Upper lobe of right lung (tissue), 1 donor: Measurements from ENCODE around the gene MRPS22. TPM values are rescaled to one million over a fixed set of nuclear protein-coding genes. Genes with fewer than 3 reads are reported as not detected.
"Not testable (repeated sequence)": the region's sequence is repeated elsewhere in the genome, so short reads cannot be mapped to it uniquely, and the experiment has no call there.

ENCODE experiments used
- ATAC-seq: fragments of 200-7000 bp; cut with Tn5 transposase; one replicate; pipeline ENCODE4 v1.9.1; 2020; ENCODE audit warnings: mild to moderate bottlenecking, moderate library complexity
- DNase-seq: peaks from one replicate; pipeline ENCODE4 v3.0.0-alpha.2; 2020
- H3K27ac ChIP-seq: fragments of 200-600 bp; one replicate; pipeline ENCODE4 v1.8.0; 2022
- H3K27me3 ChIP-seq: fragments of 200-600 bp; one replicate; pipeline ENCODE4 v1.8.0; 2022; ENCODE audit warnings: mild to moderate bottlenecking
- H3K36me3 ChIP-seq: fragments of 200-600 bp; one replicate; pipeline ENCODE4 v1.8.0; 2022
- H3K4me1 ChIP-seq: fragments of 200-600 bp; one replicate; pipeline ENCODE4 v1.8.0; 2022
- H3K4me3 ChIP-seq: fragments of 200-600 bp; one replicate; pipeline ENCODE4 v1.8.0; 2022; ENCODE audit warnings: mild to moderate bottlenecking
- H3K9me3 ChIP-seq: fragments of 200-600 bp; one replicate; pipeline ENCODE4 v1.8.0; 2022
- intact Hi-C: fragments of 100-400 bp; cut with DNase I; formaldehyde crosslinking; loops from one replicate; pipeline ENCODE4 v1.11.0; 2022
- total RNA-seq: library from RNA; stranded (reverse); fragmentation: NEBNext Ultra II Directional; extraction: Animal tissue kit (Norgen Biotek cat#: 25700); gene quantifications from one replicate; pipeline ENCODE4 v1.2.1, GENCODE V29; 2021
- TF ChIP-seq, protein P1 (sequence below): fragments of 200-600 bp; IDR thresholded peaks from one replicate; pipeline ENCODE4 v1.8.0; 2022; ENCODE audit warnings: antibody characterized with exemption
- donor health status: DM: no; HTN: yes; CAD: no; lungs with severe emphysema.

Gene MRPS22
- total RNA-seq, 1 donor from 2014 or later, result 31.1 TPM

DNA sequence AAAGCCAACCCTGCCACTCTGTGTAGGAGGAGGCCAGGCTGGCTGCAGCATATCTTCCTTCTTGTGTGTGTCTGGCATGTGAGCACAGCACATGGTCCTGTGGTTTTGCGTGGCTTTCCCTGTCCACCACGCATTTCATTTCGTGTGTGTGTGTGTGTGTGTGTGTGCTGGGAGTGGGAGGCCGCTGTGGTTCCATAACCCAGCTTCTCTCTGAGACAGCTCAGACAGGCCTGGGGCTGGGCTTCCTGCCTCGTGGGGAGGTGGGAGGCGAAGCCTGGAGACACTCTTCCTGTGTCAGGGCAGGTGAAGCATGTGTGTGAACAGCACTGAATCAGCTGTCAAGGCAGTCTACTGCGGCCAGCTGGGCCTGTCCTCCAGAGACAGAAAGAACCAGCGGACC lies 16.0 kb upstream of the MRPS22 start:
- DNase-seq (no peak), ATAC-seq (no peak)
- Histone ChIP-seq H3K27me3 (peaks cover 16% of the 10 kb centered on the region), H3K36me3 (no peaks in the 10 kb centered on the region), H3K4me3 (no peak overlapping the region), H3K9me3 (no peaks in the 10 kb centered on the region), H3K4me1 (no peaks in the 10 kb centered on the region), H3K27ac (no peak overlapping the region)
- TF ChIP-seq, protein P1, sequence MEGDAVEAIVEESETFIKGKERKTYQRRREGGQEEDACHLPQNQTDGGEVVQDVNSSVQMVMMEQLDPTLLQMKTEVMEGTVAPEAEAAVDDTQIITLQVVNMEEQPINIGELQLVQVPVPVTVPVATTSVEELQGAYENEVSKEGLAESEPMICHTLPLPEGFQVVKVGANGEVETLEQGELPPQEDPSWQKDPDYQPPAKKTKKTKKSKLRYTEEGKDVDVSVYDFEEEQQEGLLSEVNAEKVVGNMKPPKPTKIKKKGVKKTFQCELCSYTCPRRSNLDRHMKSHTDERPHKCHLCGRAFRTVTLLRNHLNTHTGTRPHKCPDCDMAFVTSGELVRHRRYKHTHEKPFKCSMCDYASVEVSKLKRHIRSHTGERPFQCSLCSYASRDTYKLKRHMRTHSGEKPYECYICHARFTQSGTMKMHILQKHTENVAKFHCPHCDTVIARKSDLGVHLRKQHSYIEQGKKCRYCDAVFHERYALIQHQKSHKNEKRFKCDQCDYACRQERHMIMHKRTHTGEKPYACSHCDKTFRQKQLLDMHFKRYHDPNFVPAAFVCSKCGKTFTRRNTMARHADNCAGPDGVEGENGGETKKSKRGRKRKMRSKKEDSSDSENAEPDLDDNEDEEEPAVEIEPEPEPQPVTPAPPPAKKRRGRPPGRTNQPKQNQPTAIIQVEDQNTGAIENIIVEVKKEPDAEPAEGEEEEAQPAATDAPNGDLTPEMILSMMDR, result no peak
- intact Hi-C loops, result no loop called here

DNA sequence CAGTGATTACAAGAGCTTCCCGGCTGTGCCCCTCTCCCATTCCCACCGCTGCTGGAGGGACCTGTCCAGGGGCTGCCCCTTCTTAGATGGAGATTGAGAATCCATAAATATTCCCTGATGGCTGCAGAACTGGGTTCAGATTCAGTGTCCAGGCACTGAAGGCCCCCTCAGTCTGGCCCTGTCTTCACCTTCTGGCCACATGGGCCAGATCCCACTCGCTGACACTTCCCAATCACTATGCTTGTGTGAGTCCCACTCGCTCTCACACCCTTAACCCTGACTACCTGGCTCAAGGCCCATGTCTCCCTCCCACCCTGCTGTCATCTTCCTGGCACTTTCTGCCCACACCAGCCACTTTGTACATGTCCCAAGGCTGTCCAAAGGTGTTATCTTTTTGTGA lies 15.5 kb upstream of the MRPS22 start:
- H3K9me3 ChIP-seq, result no peaks in the 10 kb centered on the region
- no peak for ATAC-seq

DNA sequence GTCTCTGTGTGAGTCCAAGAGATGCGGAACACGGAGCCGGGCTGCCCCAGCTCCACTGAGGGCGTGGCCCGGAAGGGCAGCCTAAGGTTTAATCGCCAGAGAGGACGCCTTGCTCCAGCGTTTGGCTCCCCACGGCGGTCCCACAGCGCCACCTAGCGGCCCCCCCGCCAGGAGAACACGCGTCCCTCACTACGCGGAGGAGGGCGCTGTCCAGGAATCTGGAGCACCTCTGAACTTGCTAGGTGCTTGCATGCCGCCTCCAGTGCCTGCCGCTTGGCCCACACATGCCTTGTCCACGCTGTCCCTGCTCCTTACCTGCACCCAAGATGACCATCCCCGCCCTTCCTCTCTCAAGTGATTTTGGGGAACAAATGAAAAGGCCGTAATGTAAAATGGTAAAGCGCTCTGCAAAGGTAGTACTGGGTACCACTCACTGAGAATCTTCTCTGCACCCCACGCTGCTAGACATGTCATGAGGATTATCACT lies 14.4 kb upstream of the MRPS22 start:
- DNase-seq (peak; percentile 95), ATAC-seq (peak; percentile 99)
- H3K9me3 ChIP-seq, result no peaks in the 10 kb centered on the region
- H3K4me3 ChIP-seq, result peak overlapping the region; percentile 23
- no peaks in the 10 kb centered on the region for H3K36me3 ChIP-seq
- intact Hi-C loops, result no loop called here
- H3K27ac ChIP-seq, result no peak overlapping the region
- H3K4me1 ChIP-seq, result no peaks in the 10 kb centered on the region
- peaks cover 16% of the 10 kb centered on the region for H3K27me3 ChIP-seq
- TF ChIP-seq, protein P1, result peak; percentile 97

More for the DNA sequence above, 15.5 kb upstream of the MRPS22 start:
- intact Hi-C loops, result no loop called here
- Histone ChIP-seq H3K27ac (no peak overlapping the region), H3K4me3 (no peak overlapping the region), H3K36me3 (no peaks in the 10 kb centered on the region), H3K27me3 (peaks cover 16% of the 10 kb centered on the region), H3K4me1 (no peaks in the 10 kb centered on the region)
- no peak for DNase-seq
- TF ChIP-seq, protein P1, result no peak

DNA sequence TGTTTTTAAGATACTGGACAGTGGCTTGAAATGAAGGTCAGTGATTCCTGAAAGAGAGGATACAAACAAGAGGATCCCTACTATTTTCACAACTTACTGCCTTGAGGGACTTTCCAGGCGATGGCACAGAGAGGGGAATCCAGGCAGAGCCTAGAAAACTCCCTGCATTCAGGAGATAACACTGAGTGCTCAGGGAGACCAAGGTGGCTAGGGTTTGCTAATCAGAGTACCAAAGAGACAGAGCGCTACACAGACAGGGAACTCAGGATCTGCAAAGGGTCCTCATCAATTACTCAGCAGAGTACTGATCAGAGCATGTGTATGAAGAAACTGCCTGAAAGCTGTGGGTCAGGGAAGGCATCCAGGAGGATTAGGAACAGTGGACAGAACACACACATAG lies 11.7 kb upstream of the MRPS22 start:
- intact Hi-C loops, result no loop called here

DNA sequence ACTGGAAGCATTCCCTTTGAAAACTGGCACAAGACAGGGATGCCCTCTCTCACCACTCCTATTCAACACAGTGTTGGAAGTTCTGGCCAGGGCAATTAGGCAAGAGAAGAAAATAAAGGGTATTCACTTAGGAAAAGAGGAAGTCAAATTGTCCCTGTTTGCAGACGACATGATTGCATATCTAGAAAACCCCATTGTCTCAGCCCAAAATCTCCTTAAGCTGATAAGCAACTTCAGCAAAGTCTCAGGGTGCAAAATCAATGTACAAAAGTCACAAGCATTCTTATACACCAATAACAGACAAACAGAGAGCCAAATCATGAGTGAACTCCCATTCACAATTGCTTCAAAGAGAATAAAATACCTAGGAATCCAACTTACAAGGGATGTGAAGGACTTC lies 9.1 kb upstream of the MRPS22 start:
- ATAC-seq, H3K4me3 ChIP-seq, DNase-seq, H3K4me1 ChIP-seq, H3K27ac ChIP-seq, H3K36me3 ChIP-seq, H3K9me3 ChIP-seq, intact Hi-C loops: not testable (repeated sequence)
- peaks cover 16% of the 10 kb centered on the region for H3K27me3 ChIP-seq

More for the DNA sequence above, 11.7 kb upstream of the MRPS22 start:
- no peak overlapping the region for H3K27ac ChIP-seq
- DNase-seq, result no peak
- peaks cover 16% of the 10 kb centered on the region for H3K27me3 ChIP-seq
- no peak for ATAC-seq
- H3K4me1 ChIP-seq, result no peaks in the 10 kb centered on the region
- no peaks in the 10 kb centered on the region for H3K9me3 ChIP-seq
- H3K4me3 ChIP-seq, result no peak overlapping the region
- TF ChIP-seq, protein P1, result no peak
- H3K36me3 ChIP-seq, result no peaks in the 10 kb centered on the region

DNA sequence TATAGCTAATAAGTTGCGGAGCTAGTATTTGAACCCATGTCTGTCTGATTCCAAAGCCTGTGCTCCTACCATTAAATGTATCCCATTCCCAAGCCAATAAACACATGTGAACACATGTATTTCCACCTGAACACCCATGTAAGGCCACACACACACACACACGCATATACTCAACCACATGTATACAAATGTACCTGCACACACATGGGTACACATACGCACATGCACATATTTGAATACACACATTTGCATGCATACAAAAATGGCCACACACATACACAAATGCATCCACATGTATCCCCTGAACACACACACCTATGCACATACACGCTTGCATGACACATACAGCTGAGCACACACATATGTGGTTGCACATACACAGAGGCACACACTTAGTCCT lies 5.4 kb upstream of the MRPS22 start:
- intact Hi-C loops, result no loop called here
- H3K27me3 ChIP-seq, result no peaks in the 10 kb centered on the region
- no peaks in the 10 kb centered on the region for H3K4me1 ChIP-seq
- no peaks in the 10 kb centered on the region for H3K36me3 ChIP-seq
- no peak overlapping the region for H3K27ac ChIP-seq
- DNase-seq (no peak), ATAC-seq (no peak)
- no peaks in the 10 kb centered on the region for H3K9me3 ChIP-seq
- H3K4me3 ChIP-seq, result no peak overlapping the region
- TF ChIP-seq, protein P1, result no peak
